Measurements from ENCODE around the gene LAPTM5.

The LAPTM5 gene

GRCh38 chr1:30707412-30708360 is 49.9 kb downstream of the LAPTM5 start (continued):
- peak; percentile 95 for TF ChIP-seq CTCF (tag by site-specific recombination; IDR thresholded peaks at IDR 0.05)
- peak; percentile 75 for TF ChIP-seq ZNF449 (tag by site-specific recombination; IDR thresholded peaks at IDR 0.05)
- peak; percentile 31; the same call in 1 of the 2 replicates for TF ChIP-seq IKZF3 (tag by site-specific recombination; IDR thresholded peaks at IDR 0.05)
- peak; percentile 58; the same call in 1 of the 2 replicates for TF ChIP-seq KLF16 (tag by site-specific recombination; IDR thresholded peaks at IDR 0.05)
- TF ChIP-seq TSHZ1 (tag by site-specific recombination; IDR thresholded peaks at IDR 0.05; ENCODE audit: borderline replicate concordance), result 0 out of 2 replicates have a peak, but pooled peaks have one; percentile 14
- TF ChIP-seq ZXDB (tag by site-specific recombination; IDR thresholded peaks at IDR 0.05), result 0 out of 2 replicates have a peak, but pooled peaks have one; percentile 23
- TF ChIP-seq SCRT2 (tag by site-specific recombination; IDR thresholded peaks at IDR 0.05), result peak; percentile 87
- no peak for TF ChIP-seq PRDM1 (tag by site-specific recombination; IDR thresholded peaks at IDR 0.05)
- TF ChIP-seq SP2 (tag by site-specific recombination; IDR thresholded peaks at IDR 0.05), result 0 out of 2 replicates have a peak, but pooled peaks have one; percentile 6
- TF ChIP-seq ZNF830 (tag by site-specific recombination; IDR thresholded peaks at IDR 0.05; ENCODE audit: low read depth), result no peak
- TF ChIP-seq ZNF18 (tag by site-specific recombination; IDR thresholded peaks at IDR 0.05), result peak; percentile 31; the same call in 1 of the 2 replicates
- no peak for TF ChIP-seq ZNF610 (tag by site-specific recombination; IDR thresholded peaks at IDR 0.05; ENCODE audit: borderline replicate concordance)
- TF ChIP-seq ZNF311 (tag by site-specific recombination; IDR thresholded peaks at IDR 0.05; ENCODE audit: borderline replicate concordance), result no peak

- ChIA-PET POLR2A (no interaction called here), CTCF (interaction anchor here (2.6 to 3.1 kb wide), 2 partner anchors 10 to 326 kb away, joined by 9 to 17 read pairs; no protein-coding TSS in a partner anchor)
- no peaks in the 10 kb centered on the region for H3K9me3 ChIP-seq (ENCODE audit: control insufficient read depth, insufficient read depth, low read depth, low read length)
- no peaks in the 10 kb centered on the region for H3K36me3 ChIP-seq (ENCODE audit: control insufficient read depth in 2 of 2, insufficient read depth in 1 of 2, low read length in 2 of 2)
- no peak overlapping the region for H3K4me3 ChIP-seq (ENCODE audit: low read depth, low read length)
- TF ChIP-seq ZSCAN23 (tag by site-specific recombination; IDR thresholded peaks at IDR 0.05), result no peak
- 0 out of 2 replicates have a peak, but pooled peaks have one; percentile 12 for TF ChIP-seq ZBTB20 (tag by site-specific recombination; IDR thresholded peaks at IDR 0.05)
- no peaks in the 10 kb centered on the region for H3K4me1 ChIP-seq (ENCODE audit: control insufficient read depth, insufficient read depth, low read length)
- no peak overlapping the region for H3K27ac ChIP-seq (ENCODE audit: extremely low read depth, low read depth, low read length)
Measured at GRCh38 chr1:30706528-30706927, 51.0 kb downstream of the LAPTM5 start.

Measured in HEK293 (cell line).